Ovary (tissue), 9 donors: ENCODE data around the gene PLB1. TPM values are rescaled to one million over a fixed set of nuclear protein-coding genes. Genes with fewer than 3 reads are reported as not detected.

ENCODE experiments used
- DNase-seq, 5 donors: peaks; one replicate each; pipeline ENCODE4 v3.0.0-alpha.2; 2019 to 2020
- H3K27ac ChIP-seq, 2 donors: fragments of 200-600 bp; one replicate each; pipeline versions ENCODE4 v1.5.1 to v1.8.0; 2019 to 2022
- H3K27me3 ChIP-seq: fragments of 200-600 bp; one replicate; pipeline ENCODE4 v1.8.0; 2022
- H3K36me3 ChIP-seq: fragments of 200-600 bp; sonication (generic); one replicate; pipeline ENCODE4 v1.5.1; 2019
- H3K4me1 ChIP-seq: one replicate; pipeline ENCODE4 v1.8.1; 2013; ENCODE audit warnings: mild to moderate bottlenecking, moderate library complexity; ENCODE audit not compliant: insufficient read depth
- H3K4me3 ChIP-seq: fragments of 200-600 bp; sonication (generic); one replicate; pipeline ENCODE4 v1.5.1; 2017
- H3K9me3 ChIP-seq, 2 donors: fragments of 200-600 bp in 1 of 2; sonication (generic) in 1 of 2; one replicate each; pipeline versions ENCODE4 v1.5.1 to v1.8.1; 2013 to 2019; ENCODE audit warnings: mild to moderate bottlenecking in 1 of 2, moderate library complexity in 1 of 2
- EP300 ChIP-seq: sonication (generic); formaldehyde crosslinking; IDR thresholded peaks from one replicate; pipeline ENCODE4 v1.6.1; 2017; ENCODE audit warnings: antibody characterized with exemption
- POLR2A ChIP-seq: fragments of 450-650 bp; IDR thresholded peaks from one replicate; pipeline ENCODE4 v1.6.1; 2017; ENCODE audit warnings: antibody characterized with exemption, mild to moderate bottlenecking, moderate library complexity
- WGBS, 3 donors: extraction: QIAGEN DNeasy Blood & Tissue Kit in 1 of 3; methylation state at CpG; one replicate each; pipeline versions ENCODE4 v1.1.5 to v1.1.7; 2013 to 2017; 5-methylcytosine and 5-hydroxymethylcytosine counted together
- intact Hi-C, 4 donors: fragments of 100-400 bp; cut with DNase I; formaldehyde crosslinking; loops; one replicate each; pipeline versions ENCODE4 v1.11.0 to v1.15.1; 2022 to 2023
- polyA plus RNA-seq, 2 donors: library from polyadenylated mRNA; stranded (reverse); fragments of 200-250 nt in 1 of 2; fragments of 350-450 nt in 1 of 2; fragmentation: Illumina TruSeq in 1 of 2; extraction: RNeasy Lipid Tissue Mini Kit (QIAGEN cat#74804) in 1 of 2; gene quantifications; one replicate each; pipeline ENCODE4 v1.2.3, GENCODE V29; 2013 to 2014
- total RNA-seq, 7 donors: library from RNA; depleted of rRNA in 2 of 7; stranded (reverse); fragments of >200 nt in 2 of 7; fragmentation: NEBNext Ultra II Directional in 3 of 7; extraction: Animal tissue kit (Norgen Biotek cat#: 25700) in 3 of 7; gene quantifications; one replicate each; pipeline versions ENCODE4 v1.1.0 to v1.2.4, GENCODE V29; 2016 to 2023
- TF ChIP-seq, protein P1 (sequence below), 3 donors: fragments of 450-650 bp in 2 of 3; fragments of 200-600 bp in 1 of 3; IDR thresholded peaks; one replicate each; pipeline versions ENCODE4 v1.5.1 to v1.8.0; 2016 to 2022; ENCODE audit warnings: antibody characterized with exemption in 3 of 3, mild to moderate bottlenecking in 1 of 3
- donor health status: DM: no; HTN: no; CAD: no; lungs with moderate emphysema.
- donor health status: DM: no; HTN: no; CAD: no.
- donor health status: Bipolar disorder and iron deficiency.
- donor health status: DM: yes; HTN: yes; CAD: no.
- donor health status: DM: no; HTN: no; CAD: no.
- donor health status: DM: yes; HTN: yes; CAD: no.

PLB1 gene
- total and polyA plus RNA-seq, 9 donors, result 0.99 to 9.3 (median 2.7) TPM

DNA sequence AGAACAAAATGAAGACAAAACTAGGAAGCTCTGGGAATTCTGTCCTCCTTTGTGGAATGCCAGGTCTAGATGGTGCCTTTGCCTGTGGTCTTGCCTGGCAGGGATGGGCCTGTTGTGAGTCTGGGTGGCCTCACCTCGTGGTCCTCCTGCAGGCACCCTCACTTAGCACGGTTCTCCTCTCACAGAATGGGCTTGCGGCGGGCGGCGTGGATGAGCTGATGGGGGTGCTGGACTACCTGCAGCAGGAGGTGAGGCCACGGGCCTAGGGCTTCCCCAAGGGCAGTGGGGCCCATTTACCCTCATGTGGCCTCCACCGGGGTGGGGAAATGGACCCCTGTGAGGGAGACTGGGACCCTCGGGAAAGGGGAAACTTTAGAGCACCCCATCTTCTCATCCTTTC lies 42.3 kb downstream of the PLB1 start:
- Histone ChIP-seq H3K27ac (no peak overlapping the region), H3K27me3 (no peaks in the 10 kb centered on the region), H3K9me3 (no peaks in the 10 kb centered on the region), H3K4me1 (no peaks in the 10 kb centered on the region), H3K36me3 (no peaks in the 10 kb centered on the region), H3K4me3 (no peak overlapping the region)
- no peak for DNase-seq
- TF ChIP-seq, protein P1, sequence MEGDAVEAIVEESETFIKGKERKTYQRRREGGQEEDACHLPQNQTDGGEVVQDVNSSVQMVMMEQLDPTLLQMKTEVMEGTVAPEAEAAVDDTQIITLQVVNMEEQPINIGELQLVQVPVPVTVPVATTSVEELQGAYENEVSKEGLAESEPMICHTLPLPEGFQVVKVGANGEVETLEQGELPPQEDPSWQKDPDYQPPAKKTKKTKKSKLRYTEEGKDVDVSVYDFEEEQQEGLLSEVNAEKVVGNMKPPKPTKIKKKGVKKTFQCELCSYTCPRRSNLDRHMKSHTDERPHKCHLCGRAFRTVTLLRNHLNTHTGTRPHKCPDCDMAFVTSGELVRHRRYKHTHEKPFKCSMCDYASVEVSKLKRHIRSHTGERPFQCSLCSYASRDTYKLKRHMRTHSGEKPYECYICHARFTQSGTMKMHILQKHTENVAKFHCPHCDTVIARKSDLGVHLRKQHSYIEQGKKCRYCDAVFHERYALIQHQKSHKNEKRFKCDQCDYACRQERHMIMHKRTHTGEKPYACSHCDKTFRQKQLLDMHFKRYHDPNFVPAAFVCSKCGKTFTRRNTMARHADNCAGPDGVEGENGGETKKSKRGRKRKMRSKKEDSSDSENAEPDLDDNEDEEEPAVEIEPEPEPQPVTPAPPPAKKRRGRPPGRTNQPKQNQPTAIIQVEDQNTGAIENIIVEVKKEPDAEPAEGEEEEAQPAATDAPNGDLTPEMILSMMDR (IDR thresholded peaks at IDR 0.05), result no peak
- TF ChIP-seq POLR2A (no peak), EP300 (no peak)
- WGBS, 3 donors, result 91 to 94% (median 94%) methylated on average over 9 of the region's 9 CpGs
- intact Hi-C loops, result no loop called here

GRCh38 chr2:28538652-28539051 lies 42.8 kb downstream of the PLB1 start:
- H3K36me3 ChIP-seq, result no peaks in the 10 kb centered on the region
- no peak for DNase-seq
- no peaks in the 10 kb centered on the region for H3K4me1 ChIP-seq
- no peak overlapping the region for H3K27ac ChIP-seq
- no peaks in the 10 kb centered on the region for H3K9me3 ChIP-seq
- intact Hi-C loops, result no loop called here
- no peaks in the 10 kb centered on the region for H3K27me3 ChIP-seq
- WGBS, 3 donors, result 87 to 89% (median 89%) methylated on average over 9 of the region's 9 CpGs
- TF ChIP-seq POLR2A (no peak), EP300 (no peak)
- TF ChIP-seq, protein P1 (IDR thresholded peaks at IDR 0.05), result no peak
- H3K4me3 ChIP-seq, result no peak overlapping the region

- H3K9me3 ChIP-seq, result no peaks in the 10 kb centered on the region
- no peaks in the 10 kb centered on the region for H3K36me3 ChIP-seq
- no peak overlapping the region for H3K27ac ChIP-seq
- TF ChIP-seq POLR2A (no peak), EP300 (no peak)
- TF ChIP-seq, protein P1 (IDR thresholded peaks at IDR 0.05), result no peak
- H3K4me3 ChIP-seq, result no peak overlapping the region
- H3K4me1 ChIP-seq, result no peaks in the 10 kb centered on the region
- no peaks in the 10 kb centered on the region for H3K27me3 ChIP-seq
- DNase-seq, result no peak
- intact Hi-C loops, result no loop called here
- 71 to 83% (median 72%) methylated on average over 14 of the region's 14 CpGs for WGBS, 3 donors
Observed at GRCh38 chr2:28539118-28539541, 43.3 kb downstream of the PLB1 start.

- Histone ChIP-seq H3K9me3 (no peaks in the 10 kb centered on the region), H3K4me1 (no peaks in the 10 kb centered on the region), H3K4me3 (no peak overlapping the region), H3K36me3 (no peaks in the 10 kb centered on the region), H3K27me3 (no peaks in the 10 kb centered on the region), H3K27ac (no peak overlapping the region)
- DNase-seq, result no peak
- TF ChIP-seq POLR2A (no peak), EP300 (no peak)
- TF ChIP-seq, protein P1 (IDR thresholded peaks at IDR 0.05), result no peak
- intact Hi-C loops, result no loop called here
- 74 to 81% (median 76%) methylated on average over 20 of the region's 20 CpGs for WGBS, 3 donors
Observed at GRCh38 chr2:28543316-28544035, 47.6 kb downstream of the PLB1 start.
